Stimulated activated CD8-positive, alpha-beta memory T cell treated with anti-CD3 and anti-CD28 coated beads, Interleukin-4, amount 100 ng/mL, for 1 hour (primary cell): ENCODE data around the gene CNGA2.

Experiments
- DNase-seq, 2 donors: peaks; one replicate each; pipeline ENCODE4 v3.0.0-alpha.2; 2020; ENCODE audit warnings: low read depth in 2 of 2, low spot score in 1 of 2

CNGA2 gene

GRCh38 chrX:151750511-151750910, 16.0 kb downstream of the CNGA2 start:
- DNase-seq: no peak

- DNase-seq: no peak
These were observed 18.3 kb downstream of the CNGA2 start for GRCh38 chrX:151752847-151753246.

GRCh38 chrX:151753313-151754046, 18.9 kb downstream of the CNGA2 start:
- DNase-seq: no peak

- DNase-seq: no peak
These were observed 19.5 kb downstream of the CNGA2 start for GRCh38 chrX:151754047-151754429.

GRCh38 chrX:151754641-151755215, 20.2 kb downstream of the CNGA2 start:
- no peak for DNase-seq

GRCh38 chrX:151759041-151759708, 24.6 kb downstream of the CNGA2 start:
- no peak for DNase-seq

- DNase-seq: no peak
These were observed 28.3 kb downstream of the CNGA2 start for GRCh38 chrX:151762802-151763201.

GRCh38 chrX:151763711-151764110, 29.2 kb downstream of the CNGA2 start:
- DNase-seq: no peak

GRCh38 chrX:151765026-151765425, 30.5 kb downstream of the CNGA2 start:
- no peak for DNase-seq

- DNase-seq: no peak
These were observed 37.2 kb downstream of the CNGA2 start for GRCh38 chrX:151771726-151772125.

- no peak for DNase-seq
These were observed 38.9 kb downstream of the CNGA2 start for GRCh38 chrX:151773434-151773833.

- no peak for DNase-seq
These were observed 39.9 kb downstream of the CNGA2 start for GRCh38 chrX:151774421-151774820.

GRCh38 chrX:151776181-151776731, 41.7 kb downstream of the CNGA2 start:
- no peak for DNase-seq

GRCh38 chrX:151776936-151777335, 42.4 kb downstream of the CNGA2 start:
- no peak for DNase-seq

- no peak for DNase-seq
These were observed 44.7 kb downstream of the CNGA2 start for GRCh38 chrX:151779258-151779657.

GRCh38 chrX:151780621-151781020, 46.1 kb downstream of the CNGA2 start:
- no peak for DNase-seq

GRCh38 chrX:151789179-151789800, 54.7 kb downstream of the CNGA2 start:
- no peak for DNase-seq

- no peak for DNase-seq
These were observed 56.1 kb downstream of the CNGA2 start for GRCh38 chrX:151790481-151791160.

- no peak for DNase-seq
These were observed 57.4 kb downstream of the CNGA2 start for GRCh38 chrX:151791961-151792360.

- DNase-seq: no peak
These were observed 58.0 kb downstream of the CNGA2 start for GRCh38 chrX:151792505-151792904.

- DNase-seq: no peak
These were observed 59.3 kb downstream of the CNGA2 start for GRCh38 chrX:151793886-151794285.
